ENCODE measurements around the gene ZRANB1.
A peak's percentile ranks its signal among the peaks of the same experiment; 100 is the strongest.

The ZRANB1 gene

DNA sequence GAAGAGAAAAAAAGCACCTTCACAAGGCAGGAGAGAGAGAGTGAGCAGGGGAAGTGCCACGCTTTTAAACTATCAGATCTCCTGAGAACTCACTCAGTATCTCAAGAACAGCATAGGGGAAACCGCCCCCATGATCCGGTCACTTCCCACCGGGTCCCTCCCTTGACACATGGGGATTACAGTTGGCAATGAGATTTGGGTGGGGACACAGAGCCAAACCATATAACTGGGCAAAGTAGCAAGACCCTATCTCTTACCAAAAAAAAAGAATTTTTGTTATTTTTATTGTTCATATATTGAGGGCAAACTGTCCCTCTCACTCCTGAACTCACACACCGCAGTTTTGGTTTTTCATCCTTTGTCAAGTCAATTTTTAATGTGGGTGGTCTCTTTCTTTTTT, 18.2 kb upstream of the ZRANB1 start:
- Histone ChIP-seq H3K4me1 (ENCODE audit: insufficient read depth, low read length) (peaks cover 23% of the 10 kb centered on the region), H3K27ac (ENCODE audit: low read depth, low read length) (no peak overlapping the region), H3K36me3 (ENCODE audit: insufficient read depth, low read length) (no peaks in the 10 kb centered on the region), H3K27me3 (ENCODE audit: control insufficient read depth in 1 of 2, insufficient read depth in 2 of 2, low read length in 2 of 2) (no peaks in the 10 kb centered on the region), H3K9ac (ENCODE audit: low read length) (no peak overlapping the region), H3K9me3 (ENCODE audit: low read length) (no peaks in the 10 kb centered on the region), H3K4me3 (ENCODE audit: low read depth in 1 of 2, low read length in 2 of 2) (no peak overlapping the region)

- no peak overlapping the region for H3K4me3 ChIP-seq (ENCODE audit: low read depth in 1 of 2, low read length in 2 of 2)
- peaks cover 6% of the 10 kb centered on the region for H3K4me1 ChIP-seq (ENCODE audit: insufficient read depth, low read length)
- H3K9ac ChIP-seq (ENCODE audit: low read length), result no peak overlapping the region
- no peak overlapping the region for H3K27ac ChIP-seq (ENCODE audit: low read depth, low read length)
- no peaks in the 10 kb centered on the region for H3K9me3 ChIP-seq (ENCODE audit: low read length)
- no peaks in the 10 kb centered on the region for H3K27me3 ChIP-seq (ENCODE audit: control insufficient read depth in 1 of 2, insufficient read depth in 2 of 2, low read length in 2 of 2)
- no peaks in the 10 kb centered on the region for H3K36me3 ChIP-seq (ENCODE audit: insufficient read depth, low read length)
Observed at GRCh38 chr10:124926548-124926947, 15.4 kb upstream of the ZRANB1 start.

DNA sequence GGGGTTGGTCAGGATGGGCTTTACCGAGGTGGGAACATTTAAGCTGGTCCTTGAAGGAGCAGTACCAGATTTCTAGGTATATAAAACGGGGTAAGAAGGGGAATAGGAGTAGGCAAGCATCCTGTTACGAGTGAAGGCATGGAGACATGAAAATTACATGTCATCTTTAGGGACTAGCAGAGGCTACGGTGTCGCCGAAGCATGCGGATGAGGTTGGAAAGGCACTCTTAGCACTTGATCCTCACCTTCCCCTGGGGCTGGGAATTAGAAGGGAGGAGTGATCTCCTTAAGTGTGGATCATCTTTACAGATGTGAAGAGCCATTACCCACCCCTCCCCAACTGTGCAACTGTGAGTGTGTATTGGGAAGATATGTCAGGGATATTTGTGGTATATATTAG, 13.8 kb upstream of the ZRANB1 start:
- Histone ChIP-seq H3K27ac (ENCODE audit: low read depth, low read length) (no peak overlapping the region), H3K9ac (ENCODE audit: low read length) (no peak overlapping the region), H3K36me3 (ENCODE audit: insufficient read depth, low read length) (no peaks in the 10 kb centered on the region), H3K9me3 (ENCODE audit: low read length) (no peaks in the 10 kb centered on the region), H3K4me3 (ENCODE audit: low read depth in 1 of 2, low read length in 2 of 2) (no peak overlapping the region), H3K4me1 (ENCODE audit: insufficient read depth, low read length) (peaks cover 6% of the 10 kb centered on the region), H3K27me3 (ENCODE audit: control insufficient read depth in 1 of 2, insufficient read depth in 2 of 2, low read length in 2 of 2) (no peaks in the 10 kb centered on the region)

GRCh38 chr10:124928545-124928944, 13.4 kb upstream of the ZRANB1 start:
- Histone ChIP-seq H3K36me3 (ENCODE audit: insufficient read depth, low read length) (no peaks in the 10 kb centered on the region), H3K27ac (ENCODE audit: low read depth, low read length) (no peak overlapping the region), H3K9me3 (ENCODE audit: low read length) (no peaks in the 10 kb centered on the region), H3K27me3 (ENCODE audit: control insufficient read depth in 1 of 2, insufficient read depth in 2 of 2, low read length in 2 of 2) (no peaks in the 10 kb centered on the region), H3K9ac (ENCODE audit: low read length) (no peak overlapping the region), H3K4me3 (ENCODE audit: low read depth in 1 of 2, low read length in 2 of 2) (no peak overlapping the region), H3K4me1 (ENCODE audit: insufficient read depth, low read length) (peaks cover 6% of the 10 kb centered on the region)

DNA sequence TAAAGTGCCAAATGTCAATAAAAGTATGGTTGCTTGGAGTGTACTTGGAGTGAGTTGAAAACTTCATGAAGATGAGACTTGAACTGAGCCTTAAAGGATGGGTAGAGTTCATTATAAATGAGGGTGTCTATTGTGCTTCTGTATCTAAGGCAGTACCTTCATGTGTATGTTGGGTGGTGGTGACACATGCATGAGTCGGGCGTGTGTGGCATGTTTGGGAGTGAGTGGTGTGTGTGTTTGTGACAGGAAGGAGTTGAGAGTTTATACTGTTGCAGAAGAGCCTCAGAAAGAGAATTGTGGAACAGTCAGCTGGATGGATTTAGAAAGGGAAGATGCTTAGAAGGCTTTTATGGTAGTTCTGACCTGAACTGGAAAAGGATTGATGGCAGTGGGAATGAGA, 6.0 kb upstream of the ZRANB1 start:
- Histone ChIP-seq H3K27me3 (ENCODE audit: control insufficient read depth in 1 of 2, insufficient read depth in 2 of 2, low read length in 2 of 2) (no peaks in the 10 kb centered on the region), H3K4me1 (ENCODE audit: insufficient read depth, low read length) (peaks cover 13% of the 10 kb centered on the region), H3K9me3 (ENCODE audit: low read length) (no peaks in the 10 kb centered on the region), H3K9ac (ENCODE audit: low read length) (no peak overlapping the region), H3K4me3 (ENCODE audit: low read depth in 1 of 2, low read length in 2 of 2) (no peak overlapping the region), H3K27ac (ENCODE audit: low read depth, low read length) (no peak overlapping the region), H3K36me3 (ENCODE audit: insufficient read depth, low read length) (no peaks in the 10 kb centered on the region)

DNA sequence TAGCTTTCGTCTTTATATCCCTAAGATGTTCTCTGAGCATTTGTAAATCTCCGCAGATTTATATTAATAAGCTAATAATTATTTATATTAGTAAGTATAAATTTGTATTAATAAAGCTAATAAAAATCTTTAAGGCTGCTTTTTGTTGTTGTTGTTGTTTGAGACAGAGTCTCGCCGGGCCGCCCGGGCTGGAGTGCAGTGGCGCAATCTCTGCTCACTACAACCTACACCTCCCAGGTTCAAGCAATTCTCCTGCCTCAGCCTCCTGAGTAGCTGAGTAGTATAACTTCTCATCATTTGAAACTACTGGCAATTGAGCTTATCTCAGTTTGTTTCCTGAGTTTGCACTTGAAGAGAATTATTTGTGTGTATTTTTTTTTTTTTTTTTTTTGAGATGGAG, 5.1 kb upstream of the ZRANB1 start:
- Histone ChIP-seq H3K4me1 (ENCODE audit: insufficient read depth, low read length) (peaks cover 13% of the 10 kb centered on the region), H3K27me3 (ENCODE audit: control insufficient read depth in 1 of 2, insufficient read depth in 2 of 2, low read length in 2 of 2) (no peaks in the 10 kb centered on the region), H3K4me3 (ENCODE audit: low read depth in 1 of 2, low read length in 2 of 2) (no peak overlapping the region), H3K9ac (ENCODE audit: low read length) (no peak overlapping the region), H3K27ac (ENCODE audit: low read depth, low read length) (no peak overlapping the region), H3K36me3 (ENCODE audit: insufficient read depth, low read length) (no peaks in the 10 kb centered on the region), H3K9me3 (ENCODE audit: low read length) (no peaks in the 10 kb centered on the region)

- Histone ChIP-seq H3K36me3 (ENCODE audit: insufficient read depth, low read length) (no peaks in the 10 kb centered on the region), H3K4me1 (ENCODE audit: insufficient read depth, low read length) (peaks cover 34% of the 10 kb centered on the region), H3K9me3 (ENCODE audit: low read length) (no peaks in the 10 kb centered on the region), H3K9ac (ENCODE audit: low read length) (no peak overlapping the region), H3K4me3 (ENCODE audit: low read depth in 1 of 2, low read length in 2 of 2) (no peak overlapping the region), H3K27ac (ENCODE audit: low read depth, low read length) (no peak overlapping the region), H3K27me3 (ENCODE audit: control insufficient read depth in 1 of 2, insufficient read depth in 2 of 2, low read length in 2 of 2) (no peaks in the 10 kb centered on the region)
Observed at GRCh38 chr10:124939290-124939689, 2.6 kb upstream of the ZRANB1 start.

DNA sequence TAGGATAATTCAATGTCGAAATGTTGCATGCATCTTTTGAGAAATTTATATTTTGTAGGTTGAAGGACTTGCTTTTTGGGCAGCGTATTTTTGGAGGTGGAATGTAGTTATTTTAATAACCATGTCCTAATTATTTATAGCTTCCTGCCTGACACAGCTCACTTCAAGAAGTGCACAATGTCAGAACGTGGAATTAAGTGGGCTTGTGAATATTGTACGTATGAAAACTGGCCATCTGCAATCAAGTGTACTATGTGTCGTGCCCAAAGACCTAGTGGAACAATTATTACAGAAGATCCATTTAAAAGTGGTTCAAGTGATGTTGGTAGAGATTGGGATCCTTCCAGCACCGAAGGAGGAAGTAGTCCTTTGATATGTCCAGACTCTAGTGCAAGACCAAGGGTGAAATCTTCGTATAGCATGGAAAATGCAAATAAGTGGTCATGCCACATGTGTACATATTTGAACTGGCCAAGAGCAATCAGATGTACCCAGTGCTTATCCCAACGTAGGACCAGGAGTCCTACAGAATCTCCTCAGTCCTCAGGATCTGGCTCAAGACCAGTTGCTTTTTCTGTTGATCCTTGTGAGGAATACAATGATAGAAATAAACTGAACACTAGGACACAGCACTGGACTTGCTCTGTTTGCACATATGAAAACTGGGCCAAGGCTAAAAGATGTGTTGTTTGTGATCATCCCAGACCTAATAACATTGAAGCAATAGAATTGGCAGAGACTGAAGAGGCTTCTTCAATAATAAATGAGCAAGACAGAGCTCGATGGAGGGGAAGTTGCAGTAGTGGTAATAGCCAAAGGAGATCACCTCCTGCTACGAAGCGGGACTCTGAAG, 620 bp downstream of the ZRANB1 start:
- no peaks in the 10 kb centered on the region for H3K36me3 ChIP-seq (ENCODE audit: insufficient read depth, low read length)
- peaks cover 48% of the 10 kb centered on the region for H3K4me1 ChIP-seq (ENCODE audit: insufficient read depth, low read length)
- no peaks in the 10 kb centered on the region for H3K27me3 ChIP-seq (ENCODE audit: control insufficient read depth in 1 of 2, insufficient read depth in 2 of 2, low read length in 2 of 2)
- no peaks in the 10 kb centered on the region for H3K9me3 ChIP-seq (ENCODE audit: low read length)
- peak overlapping the region in 1 of 2 donors; percentile 12 for H3K4me3 ChIP-seq (ENCODE audit: low read depth in 1 of 2, low read length in 2 of 2)
- H3K27ac ChIP-seq (ENCODE audit: low read depth, low read length), result no peak overlapping the region
- no peak overlapping the region for H3K9ac ChIP-seq (ENCODE audit: low read length)

DNA sequence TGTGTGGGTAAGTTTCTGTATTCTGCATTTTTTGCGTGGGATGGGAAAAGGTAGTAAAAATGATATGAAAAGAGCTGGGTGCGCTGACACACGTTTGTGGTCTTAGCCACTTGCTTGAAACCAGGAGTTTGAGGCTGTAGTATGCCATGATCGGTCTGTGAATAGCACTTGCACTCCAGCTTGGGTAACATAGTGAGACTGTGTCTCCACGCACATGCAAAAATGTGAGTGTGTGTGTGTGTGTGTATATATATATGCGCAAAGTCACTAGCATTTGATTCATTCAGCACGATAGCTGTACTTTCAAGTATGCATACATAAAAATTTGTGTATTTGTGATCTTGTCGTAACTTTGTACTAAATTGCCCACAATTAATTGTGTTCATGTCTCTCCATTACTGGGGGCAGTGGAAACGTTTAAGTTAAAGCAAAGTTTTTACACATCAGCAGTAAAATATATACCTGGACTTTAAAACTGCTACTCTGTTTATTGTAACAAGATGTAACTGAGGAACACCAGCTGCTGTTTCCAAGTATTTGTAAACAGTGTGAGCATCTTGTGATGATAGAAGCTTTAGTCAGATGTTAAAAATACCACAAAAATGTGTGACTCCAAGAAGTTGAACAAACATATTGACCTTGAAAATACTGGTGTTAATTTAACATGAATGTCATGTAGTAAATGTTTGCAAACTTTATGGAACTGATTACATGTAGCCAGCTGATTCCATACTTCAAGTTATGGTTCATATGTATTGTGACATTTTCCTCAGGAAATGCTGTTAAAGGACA, 1.6 kb downstream of the ZRANB1 start:
- H3K4me3 ChIP-seq (ENCODE audit: low read depth in 1 of 2, low read length in 2 of 2), result no peak overlapping the region
- no peak overlapping the region for H3K27ac ChIP-seq (ENCODE audit: low read depth, low read length)
- H3K27me3 ChIP-seq (ENCODE audit: control insufficient read depth in 1 of 2, insufficient read depth in 2 of 2, low read length in 2 of 2), result no peaks in the 10 kb centered on the region
- peaks cover 52% of the 10 kb centered on the region for H3K4me1 ChIP-seq (ENCODE audit: insufficient read depth, low read length)
- H3K36me3 ChIP-seq (ENCODE audit: insufficient read depth, low read length), result no peaks in the 10 kb centered on the region
- no peak overlapping the region for H3K9ac ChIP-seq (ENCODE audit: low read length)
- H3K9me3 ChIP-seq (ENCODE audit: low read length), result no peaks in the 10 kb centered on the region

DNA sequence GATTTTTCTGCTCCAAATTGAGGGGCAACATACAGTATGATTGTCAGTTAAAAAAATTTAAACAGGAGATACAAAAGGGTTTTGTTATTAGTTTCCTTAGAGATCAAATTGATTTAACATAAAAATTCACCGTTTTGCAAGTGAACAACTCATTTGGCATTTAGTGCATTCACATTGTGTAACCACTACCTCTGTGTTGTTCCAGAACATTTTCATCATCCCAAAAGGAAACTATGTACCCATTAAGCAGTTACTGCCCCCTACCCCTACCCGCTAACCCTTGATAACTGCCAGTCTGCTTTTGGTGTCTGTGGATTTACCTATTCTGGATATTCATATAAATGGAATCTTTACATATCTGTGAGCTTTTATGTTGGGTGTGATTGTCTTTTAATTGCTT, 3.1 kb downstream of the ZRANB1 start:
- peaks cover 52% of the 10 kb centered on the region for H3K4me1 ChIP-seq (ENCODE audit: insufficient read depth, low read length)

DNA sequence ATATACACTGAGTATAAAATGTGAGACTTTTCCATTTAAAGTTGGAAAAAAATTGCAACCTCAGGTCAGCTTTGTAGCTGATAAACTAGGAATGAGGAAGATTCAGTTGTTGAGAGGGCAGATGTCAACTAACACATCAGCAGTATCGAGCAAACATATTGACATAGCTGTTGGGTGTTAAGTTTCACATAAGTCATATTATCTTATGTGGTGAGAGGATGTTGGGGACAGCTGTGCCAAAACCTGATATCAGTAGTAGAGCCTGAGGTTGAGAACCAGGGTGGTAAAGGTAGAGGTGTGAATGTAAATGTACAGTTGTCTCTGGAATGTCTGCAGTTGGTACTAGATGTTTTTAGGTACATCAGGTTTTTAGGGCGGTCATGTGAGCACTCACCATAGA, 5.0 kb downstream of the ZRANB1 start:
- H3K27ac ChIP-seq (ENCODE audit: low read depth, low read length), result no peak overlapping the region
- no peaks in the 10 kb centered on the region for H3K9me3 ChIP-seq (ENCODE audit: low read length)
- no peaks in the 10 kb centered on the region for H3K27me3 ChIP-seq (ENCODE audit: control insufficient read depth in 1 of 2, insufficient read depth in 2 of 2, low read length in 2 of 2)
- peaks cover 45% of the 10 kb centered on the region for H3K4me1 ChIP-seq (ENCODE audit: insufficient read depth, low read length)
- no peak overlapping the region for H3K4me3 ChIP-seq (ENCODE audit: low read depth in 1 of 2, low read length in 2 of 2)
- no peaks in the 10 kb centered on the region for H3K36me3 ChIP-seq (ENCODE audit: insufficient read depth, low read length)
- H3K9ac ChIP-seq (ENCODE audit: low read length), result no peak overlapping the region

More for the DNA sequence above, 3.1 kb downstream of the ZRANB1 start:
- no peaks in the 10 kb centered on the region for H3K9me3 ChIP-seq (ENCODE audit: low read length)
- H3K36me3 ChIP-seq (ENCODE audit: insufficient read depth, low read length), result no peaks in the 10 kb centered on the region
- no peak overlapping the region for H3K4me3 ChIP-seq (ENCODE audit: low read depth in 1 of 2, low read length in 2 of 2)
- no peaks in the 10 kb centered on the region for H3K27me3 ChIP-seq (ENCODE audit: control insufficient read depth in 1 of 2, insufficient read depth in 2 of 2, low read length in 2 of 2)
- no peak overlapping the region for H3K9ac ChIP-seq (ENCODE audit: low read length)
- H3K27ac ChIP-seq (ENCODE audit: low read depth, low read length), result no peak overlapping the region
